ENCODE results near the gene APEX1. TPM values are rescaled to one million over a fixed set of nuclear protein-coding genes. Genes with fewer than 3 reads are reported as not detected.

The APEX1 gene
- total RNA-seq, 2 experiments from 2014 or later, result 135 to 142 TPM

DNA sequence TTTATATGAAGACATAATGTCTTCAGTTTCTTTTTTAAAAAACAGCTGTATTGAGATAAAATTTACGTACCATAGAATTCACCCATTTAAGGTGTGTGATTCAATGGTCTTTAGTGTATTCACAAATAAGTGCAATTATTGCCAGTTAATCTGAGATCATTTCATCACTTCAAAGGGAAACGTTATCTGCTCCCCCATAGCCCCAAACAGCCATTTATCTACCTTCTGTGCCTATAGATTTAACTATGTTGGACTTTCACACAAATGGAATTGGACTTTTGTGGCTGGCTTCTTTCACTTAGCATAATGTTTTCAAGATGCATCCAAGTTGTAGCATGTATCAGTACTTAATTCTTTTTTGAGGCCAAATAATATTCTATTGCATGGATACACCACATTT, 23.9 kb downstream of the APEX1 start:
- H3K27ac Mint-ChIP-seq, result no peak overlapping the region
- no peaks in the 10 kb centered on the region for H3K27me3 Mint-ChIP-seq (ENCODE audit: low read depth)
- ATAC-seq (no peak), DNase-seq (no peak)
- H3K36me3 Mint-ChIP-seq (ENCODE audit: low read depth), result peaks cover 58% of the 10 kb centered on the region
- H3K9me3 Mint-ChIP-seq (ENCODE audit: insufficient read depth), result no peaks in the 10 kb centered on the region
- ChIA-PET CTCF (interaction anchor here (0.9 to 1.7 kb wide), 3 partner anchors 23 to 152 kb away, joined by 3 to 4 read pairs (median 4); partner anchors contain the start of gene PARP2), POLR2A (interaction anchor here (0.6 to 4.0 kb wide), 5 partner anchors 9 to 39 kb away, joined by 3 to 27 read pairs (median 3); partner anchors contain the start of genes APEX1, OSGEP, PIP4P1 and PNP)
- H3K4me3 Mint-ChIP-seq, result no peak overlapping the region
- H3K4me1 Mint-ChIP-seq (ENCODE audit: low read depth), result peaks cover 47% of the 10 kb centered on the region

GRCh38 chr14:20482382-20482781, 27.4 kb downstream of the APEX1 start:
- Mint-ChIP-seq H3K36me3 (ENCODE audit: low read depth) (peaks cover 23% of the 10 kb centered on the region), H3K27ac (no peak overlapping the region), H3K4me3 (no peak overlapping the region), H3K4me1 (ENCODE audit: low read depth) (peaks cover 33% of the 10 kb centered on the region), H3K9me3 (ENCODE audit: insufficient read depth) (no peaks in the 10 kb centered on the region), H3K27me3 (ENCODE audit: low read depth) (no peaks in the 10 kb centered on the region)
- ChIA-PET CTCF (interaction anchor here (2.0 kb wide), 1 partner anchor 12 kb away, joined by 6 read pairs; no protein-coding TSS in a partner anchor), POLR2A (no interaction called here)
- ATAC-seq, result no peak
- no peak for DNase-seq

GRCh38 chr14:20485900-20486299, 30.9 kb downstream of the APEX1 start:
- no peak for DNase-seq
- ChIA-PET POLR2A (interaction anchor here (5.0 kb wide), 1 partner anchor 16 kb away, joined by 27 read pairs; the partner anchor contains the start of gene PNP), CTCF (interaction anchor here (1.3 to 1.7 kb wide), 2 partner anchors 9 to 11 kb away, joined by 4 to 7 read pairs; no protein-coding TSS in a partner anchor)
- no peaks in the 10 kb centered on the region for H3K9me3 Mint-ChIP-seq (ENCODE audit: insufficient read depth)
- H3K4me3 Mint-ChIP-seq, result no peak overlapping the region
- H3K36me3 Mint-ChIP-seq (ENCODE audit: low read depth), result no peaks in the 10 kb centered on the region
- no peaks in the 10 kb centered on the region for H3K27me3 Mint-ChIP-seq (ENCODE audit: low read depth)
- H3K4me1 Mint-ChIP-seq (ENCODE audit: low read depth), result peaks cover 52% of the 10 kb centered on the region
- ATAC-seq, result no peak
- no peak overlapping the region for H3K27ac Mint-ChIP-seq

GRCh38 chr14:20486684-20487395, 31.8 kb downstream of the APEX1 start:
- H3K27ac Mint-ChIP-seq, result peak overlapping the region; percentile 81
- peaks cover 1% of the 10 kb centered on the region for H3K27me3 Mint-ChIP-seq (ENCODE audit: low read depth)
- POLR2A ChIA-PET, result interaction anchor here (0.6 to 5.0 kb wide), 2 partner anchors 17 to 547 kb away, joined by 4 to 27 read pairs; partner anchors contain the start of gene PNP

GRCh38 chr14:20487396-20487725, 32.3 kb downstream of the APEX1 start:
- H3K27ac Mint-ChIP-seq, result peak overlapping the region; percentile 81
- H3K9me3 Mint-ChIP-seq (ENCODE audit: insufficient read depth), result no peaks in the 10 kb centered on the region
- ChIA-PET POLR2A (interaction anchor here (5.0 kb wide), 1 partner anchor 17 kb away, joined by 27 read pairs; the partner anchor contains the start of gene PNP), CTCF (interaction anchor here (1.0 to 1.7 kb wide), 9 partner anchors 11 to 204 kb away, joined by 3 to 9 read pairs (median 6); no protein-coding TSS in a partner anchor)
- DNase-seq, result no peak
- H3K27me3 Mint-ChIP-seq (ENCODE audit: low read depth), result peaks cover 1% of the 10 kb centered on the region
- H3K4me1 Mint-ChIP-seq (ENCODE audit: low read depth), result peaks cover 64% of the 10 kb centered on the region
- no peaks in the 10 kb centered on the region for H3K36me3 Mint-ChIP-seq (ENCODE audit: low read depth)
- ATAC-seq, result no peak
- peak overlapping the region; percentile 5 for H3K4me3 Mint-ChIP-seq

More at GRCh38 chr14:20486684-20487395, 31.8 kb downstream of the APEX1 start:
- Mint-ChIP-seq H3K4me3 (peak overlapping the region; percentile 5), H3K36me3 (ENCODE audit: low read depth) (no peaks in the 10 kb centered on the region), H3K4me1 (ENCODE audit: low read depth) (peaks cover 61% of the 10 kb centered on the region), H3K9me3 (ENCODE audit: insufficient read depth) (no peaks in the 10 kb centered on the region)
- no peak for ATAC-seq
- DNase-seq, result no peak
- CTCF ChIA-PET, result interaction anchor here (1.2 to 1.7 kb wide), 9 partner anchors 10 to 204 kb away, joined by 3 to 9 read pairs (median 6); no protein-coding TSS in a partner anchor

DNA sequence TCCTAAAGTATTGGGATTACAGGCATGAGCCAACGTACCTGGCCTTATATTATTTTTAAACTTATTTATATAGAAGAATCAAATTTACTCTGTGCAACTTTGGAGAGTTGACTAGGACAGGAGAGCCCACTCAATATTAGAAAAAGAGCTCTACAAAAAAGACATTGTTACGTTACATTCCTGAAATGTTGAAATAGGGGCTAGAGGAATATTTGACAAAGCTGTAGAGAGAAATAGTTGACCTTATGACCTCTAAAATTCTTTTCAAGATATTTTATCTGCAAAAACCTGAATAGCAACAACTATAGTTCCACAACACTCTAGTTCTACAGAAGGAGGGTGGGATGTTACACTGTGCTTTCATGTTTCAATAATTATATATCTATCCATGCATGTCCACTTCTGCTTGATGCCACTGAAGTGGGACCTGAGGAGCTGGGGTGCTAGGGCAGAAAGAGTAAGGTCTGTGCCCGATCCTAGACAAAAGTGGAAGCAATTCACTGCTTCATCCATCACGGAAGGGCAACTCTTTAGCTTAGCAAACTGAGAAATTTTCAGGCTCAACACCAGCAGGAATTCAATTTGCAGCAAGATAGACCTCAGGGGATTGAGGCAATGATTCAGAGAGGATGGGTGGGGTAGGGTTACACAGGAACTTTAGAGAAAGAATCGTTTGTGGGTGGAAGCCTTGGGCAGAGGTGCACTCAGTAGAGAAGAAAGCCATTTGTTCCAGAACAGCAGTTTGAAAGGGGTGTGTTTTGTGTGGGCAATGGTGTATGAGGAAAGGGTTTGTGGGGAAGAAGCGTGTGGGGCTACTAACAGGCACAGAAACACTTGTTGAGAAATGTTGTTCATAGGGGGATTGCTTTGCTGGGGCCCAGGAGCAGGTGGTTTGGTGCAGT, 34.3 kb downstream of the APEX1 start:
- Mint-ChIP-seq H3K4me1 (ENCODE audit: low read depth) (peaks cover 76% of the 10 kb centered on the region), H3K36me3 (ENCODE audit: low read depth) (no peaks in the 10 kb centered on the region), H3K27me3 (ENCODE audit: low read depth) (peaks cover 1% of the 10 kb centered on the region), H3K4me3 (peak overlapping the region; percentile 30), H3K9me3 (ENCODE audit: insufficient read depth) (no peaks in the 10 kb centered on the region), H3K27ac (peak overlapping the region; percentile 89)
- POLR2A ChIA-PET, result interaction anchor here (5.0 kb wide), 1 partner anchor 19 kb away, joined by 27 read pairs; the partner anchor contains the start of gene PNP
- DNase-seq (peak; percentile 45), ATAC-seq (peak; percentile 70)
- CTCF ChIA-PET, result interaction anchor here (0.8 to 1.4 kb wide), 5 partner anchors 9 to 202 kb away, joined by 3 to 4 read pairs (median 3); no protein-coding TSS in a partner anchor

GRCh38 chr14:20490563-20490962, 35.5 kb downstream of the APEX1 start:
- Mint-ChIP-seq H3K9me3 (ENCODE audit: insufficient read depth) (no peaks in the 10 kb centered on the region), H3K36me3 (ENCODE audit: low read depth) (no peaks in the 10 kb centered on the region), H3K27me3 (ENCODE audit: low read depth) (peaks cover 1% of the 10 kb centered on the region), H3K4me1 (ENCODE audit: low read depth) (peaks cover 80% of the 10 kb centered on the region), H3K27ac (peak overlapping the region; percentile 89), H3K4me3 (no peak overlapping the region)
- POLR2A ChIA-PET, result interaction anchor here (5.0 kb wide), 1 partner anchor 21 kb away, joined by 27 read pairs; the partner anchor contains the start of gene PNP
- DNase-seq, result no peak
- ATAC-seq, result no peak
- CTCF ChIA-PET, result interaction anchor here (1.3 kb wide), 1 partner anchor 40 kb away, joined by 3 read pairs; no protein-coding TSS in a partner anchor

DNA sequence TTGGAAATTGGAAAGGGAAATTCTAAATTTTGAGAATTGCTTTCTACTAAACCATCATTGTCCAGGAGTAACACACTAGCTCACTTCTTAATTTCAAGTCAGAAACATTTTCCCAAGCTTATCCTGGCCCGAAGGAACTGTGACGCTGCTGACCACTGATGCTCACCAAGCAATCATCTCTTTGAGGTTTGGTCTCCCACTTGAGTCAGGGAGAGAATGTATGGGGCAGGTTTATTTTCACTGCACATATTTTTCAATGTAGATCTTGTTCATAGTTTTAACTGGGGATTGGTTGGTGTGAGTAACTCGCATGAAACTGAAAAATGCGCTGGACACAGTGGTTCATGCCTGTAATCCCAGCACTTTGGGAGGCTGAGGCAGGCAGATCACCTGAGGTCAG, 37.5 kb downstream of the APEX1 start:
- Mint-ChIP-seq H3K27ac (no peak overlapping the region), H3K27me3 (ENCODE audit: low read depth) (peaks cover 1% of the 10 kb centered on the region), H3K4me1 (ENCODE audit: low read depth) (peaks cover 71% of the 10 kb centered on the region), H3K9me3 (ENCODE audit: insufficient read depth) (no peaks in the 10 kb centered on the region), H3K4me3 (no peak overlapping the region), H3K36me3 (ENCODE audit: low read depth) (no peaks in the 10 kb centered on the region)
- ATAC-seq (no peak), DNase-seq (no peak)
- POLR2A ChIA-PET, result no interaction called here
- CTCF ChIA-PET, result interaction anchor here (0.6 to 0.9 kb wide), 2 partner anchors 19 to 122 kb away, joined by 3 read pairs; no protein-coding TSS in a partner anchor

- peaks cover 63% of the 10 kb centered on the region for H3K4me1 Mint-ChIP-seq (ENCODE audit: low read depth)
- POLR2A ChIA-PET, result no interaction called here
- CTCF ChIA-PET, result interaction anchor here (0.8 to 1.1 kb wide), 2 partner anchors 76 to 166 kb away, joined by 3 read pairs; no protein-coding TSS in a partner anchor
- no peak overlapping the region for H3K4me3 Mint-ChIP-seq
- no peak for ATAC-seq
- peaks cover 1% of the 10 kb centered on the region for H3K27me3 Mint-ChIP-seq (ENCODE audit: low read depth)
- DNase-seq, result no peak
- H3K27ac Mint-ChIP-seq, result no peak overlapping the region
- H3K36me3 Mint-ChIP-seq (ENCODE audit: low read depth), result no peaks in the 10 kb centered on the region
- H3K9me3 Mint-ChIP-seq (ENCODE audit: insufficient read depth), result no peaks in the 10 kb centered on the region
Observed at GRCh38 chr14:20493634-20494033, 38.6 kb downstream of the APEX1 start.

DNA sequence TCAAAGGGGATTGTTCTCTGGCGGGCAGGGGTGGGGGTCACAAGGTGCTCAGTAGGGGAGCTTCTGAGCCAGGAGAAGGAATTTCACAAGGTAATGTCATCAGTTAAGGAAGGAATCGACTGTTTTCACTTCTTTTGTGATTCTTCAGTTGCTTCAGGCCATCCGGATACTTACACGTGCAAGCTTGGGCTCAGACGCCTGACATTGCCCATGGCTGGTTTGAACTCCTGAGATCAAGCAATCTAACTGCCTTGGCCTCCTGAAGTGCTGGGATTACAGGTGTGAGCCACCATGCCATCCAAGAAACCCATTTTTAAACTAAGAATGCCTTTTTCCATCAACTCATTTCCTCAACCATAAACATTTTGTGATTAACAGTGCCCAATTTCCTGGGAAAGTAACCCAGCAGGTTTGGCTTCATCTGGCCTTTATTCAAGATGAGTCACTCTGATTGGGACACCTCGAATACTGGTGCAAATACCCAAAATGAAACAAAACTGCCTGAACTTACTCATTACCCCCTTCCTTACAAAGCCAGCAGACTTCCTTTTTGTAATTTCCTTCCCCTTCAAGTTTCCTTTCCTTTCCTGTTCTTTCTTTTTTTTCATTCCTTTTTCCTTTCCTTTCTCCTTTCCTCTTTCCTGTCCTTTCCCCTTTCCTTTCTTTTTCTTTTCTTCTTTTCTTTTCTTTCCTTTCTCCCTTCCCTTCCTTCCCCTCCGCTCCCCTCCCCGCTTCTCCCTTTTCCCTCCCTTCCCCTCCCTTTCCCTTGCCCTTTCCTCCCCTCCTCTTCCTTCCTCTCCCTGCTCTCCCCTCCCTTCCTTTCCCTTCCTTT, 40.1 kb downstream of the APEX1 start:
- H3K27ac Mint-ChIP-seq, result no peak overlapping the region
- H3K4me1 Mint-ChIP-seq (ENCODE audit: low read depth), result peaks cover 52% of the 10 kb centered on the region
- no peak for DNase-seq
- ChIA-PET POLR2A (no interaction called here), CTCF (no interaction called here)
- H3K27me3 Mint-ChIP-seq (ENCODE audit: low read depth), result peaks cover 1% of the 10 kb centered on the region
- no peak overlapping the region for H3K4me3 Mint-ChIP-seq
- no peak for ATAC-seq
- no peaks in the 10 kb centered on the region for H3K9me3 Mint-ChIP-seq (ENCODE audit: insufficient read depth)
- no peaks in the 10 kb centered on the region for H3K36me3 Mint-ChIP-seq (ENCODE audit: low read depth)

DNA sequence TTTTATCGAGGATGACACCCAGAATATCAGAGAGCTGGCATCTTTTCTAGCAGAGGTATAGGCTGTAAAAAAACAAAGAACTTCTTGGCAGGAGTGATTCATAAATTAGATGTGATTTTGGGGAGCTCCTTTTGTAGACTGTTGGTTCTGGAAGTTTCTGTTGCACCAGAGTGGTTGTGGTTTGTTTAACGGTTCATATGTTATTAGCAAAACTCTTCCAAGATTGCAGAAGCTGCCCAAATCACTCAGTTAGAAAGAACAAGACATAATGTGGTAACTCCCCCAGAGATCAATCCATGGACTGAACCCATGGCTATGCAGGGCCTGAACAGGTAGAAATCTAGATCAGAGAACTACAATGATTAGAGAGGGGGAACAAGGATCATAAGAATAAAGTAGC, 43.6 kb downstream of the APEX1 start:
- DNase-seq (no peak), ATAC-seq (no peak)
- POLR2A ChIA-PET, result no interaction called here
- Mint-ChIP-seq H3K9me3 (ENCODE audit: insufficient read depth) (no peaks in the 10 kb centered on the region), H3K27ac (no peak overlapping the region), H3K36me3 (ENCODE audit: low read depth) (no peaks in the 10 kb centered on the region), H3K4me1 (ENCODE audit: low read depth) (peaks cover 25% of the 10 kb centered on the region), H3K4me3 (no peak overlapping the region), H3K27me3 (ENCODE audit: low read depth) (peaks cover 2% of the 10 kb centered on the region)
- CTCF ChIA-PET, result interaction anchor here (1.6 kb wide), 1 partner anchor 9 kb away, joined by 4 read pairs; no protein-coding TSS in a partner anchor

Data from activated CD8-positive, alpha-beta T cell treated with anti-CD3 and anti-CD28 coated beads, Interleukin-2, amount 10 ng/mL, durations not matched to agents 7 days and 5 days (primary cell).